T follicular helper cell (primary cell): Measurements from ENCODE around the gene MIPOL1.

ENCODE experiments used
- DNase-seq: peaks from one replicate; pipeline ENCODE4 v3.0.0-alpha.2; 2020; ENCODE audit warnings: low read depth

The MIPOL1 gene

DNA sequence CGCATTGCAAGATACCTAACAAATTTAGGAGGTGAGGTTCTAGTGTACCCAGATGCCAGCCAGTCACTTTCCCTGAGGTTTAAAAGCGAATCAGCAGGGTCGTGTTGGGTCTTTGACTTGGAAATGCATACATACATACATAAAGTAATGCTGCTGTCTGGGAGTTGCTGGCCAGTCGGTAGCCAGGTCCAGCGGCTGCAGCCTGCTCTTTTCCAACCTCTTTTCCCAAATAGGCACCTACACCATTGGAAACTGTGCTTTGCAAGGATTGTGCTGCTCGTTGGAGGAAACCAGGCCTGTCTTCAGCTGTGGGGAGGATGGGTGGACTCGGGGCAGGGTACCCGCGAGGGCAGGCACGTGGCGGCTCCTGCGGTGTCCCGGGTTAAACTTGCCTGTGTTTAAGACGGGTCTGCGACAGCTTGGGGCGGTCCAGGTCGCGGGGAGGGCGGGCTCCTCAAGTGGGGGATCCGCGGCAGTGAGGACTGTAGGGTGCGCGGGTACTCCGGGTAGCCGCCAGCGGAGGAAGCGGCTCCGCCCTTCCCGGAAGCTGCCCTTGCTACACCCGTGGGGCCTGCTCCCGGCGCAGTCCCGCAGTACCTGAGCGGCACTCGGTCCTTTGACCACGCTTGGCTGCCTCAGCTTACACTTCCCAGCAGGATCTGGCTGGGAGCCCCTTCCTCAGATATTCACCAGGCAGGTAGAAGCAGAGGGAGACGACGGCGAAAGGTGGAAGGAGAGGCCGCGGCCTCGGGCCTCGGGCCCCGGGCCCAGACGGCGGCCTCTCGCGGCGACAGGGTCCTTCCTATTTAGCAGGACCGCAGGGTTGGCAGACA lies 400.4 kb downstream of the MIPOL1 start:
- DNase-seq, result no peak

DNA sequence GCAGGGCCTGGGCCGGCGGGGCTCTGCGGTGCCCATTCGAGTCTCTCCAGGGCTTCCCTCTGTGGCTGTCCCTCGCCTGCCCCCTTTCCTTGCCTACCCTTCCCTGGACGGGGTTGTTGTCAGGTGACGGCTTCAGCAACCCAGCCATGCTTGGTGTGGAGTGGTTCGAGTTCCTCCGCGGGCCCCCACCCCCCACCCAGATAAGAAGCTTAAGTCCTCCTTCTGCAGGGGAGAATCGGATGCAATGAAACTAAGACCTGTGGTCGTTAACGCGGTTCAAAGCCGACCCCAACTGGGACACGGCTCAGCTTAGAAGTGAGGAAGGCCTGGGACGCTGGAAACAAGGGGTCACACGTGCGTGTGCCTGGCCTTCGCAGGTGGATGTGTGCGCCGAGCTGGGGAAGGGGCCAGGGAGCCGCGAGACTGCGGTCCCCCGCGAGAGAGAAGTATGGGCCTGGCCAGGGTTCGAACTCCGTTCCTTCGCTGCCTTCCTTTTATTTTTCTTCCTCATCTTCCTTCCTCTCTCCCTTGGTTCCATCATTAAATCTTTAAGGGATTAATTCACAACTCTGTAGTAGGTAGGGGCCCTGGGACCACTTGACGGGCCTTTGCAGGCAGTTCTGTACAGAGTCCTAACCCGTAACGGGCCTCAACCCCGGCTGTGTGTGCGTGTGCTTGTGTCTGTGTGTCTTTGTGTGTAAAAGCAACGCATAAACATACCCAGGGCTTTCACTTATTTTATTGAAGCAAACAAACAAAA lies 401.2 kb downstream of the MIPOL1 start:
- no peak for DNase-seq

DNA sequence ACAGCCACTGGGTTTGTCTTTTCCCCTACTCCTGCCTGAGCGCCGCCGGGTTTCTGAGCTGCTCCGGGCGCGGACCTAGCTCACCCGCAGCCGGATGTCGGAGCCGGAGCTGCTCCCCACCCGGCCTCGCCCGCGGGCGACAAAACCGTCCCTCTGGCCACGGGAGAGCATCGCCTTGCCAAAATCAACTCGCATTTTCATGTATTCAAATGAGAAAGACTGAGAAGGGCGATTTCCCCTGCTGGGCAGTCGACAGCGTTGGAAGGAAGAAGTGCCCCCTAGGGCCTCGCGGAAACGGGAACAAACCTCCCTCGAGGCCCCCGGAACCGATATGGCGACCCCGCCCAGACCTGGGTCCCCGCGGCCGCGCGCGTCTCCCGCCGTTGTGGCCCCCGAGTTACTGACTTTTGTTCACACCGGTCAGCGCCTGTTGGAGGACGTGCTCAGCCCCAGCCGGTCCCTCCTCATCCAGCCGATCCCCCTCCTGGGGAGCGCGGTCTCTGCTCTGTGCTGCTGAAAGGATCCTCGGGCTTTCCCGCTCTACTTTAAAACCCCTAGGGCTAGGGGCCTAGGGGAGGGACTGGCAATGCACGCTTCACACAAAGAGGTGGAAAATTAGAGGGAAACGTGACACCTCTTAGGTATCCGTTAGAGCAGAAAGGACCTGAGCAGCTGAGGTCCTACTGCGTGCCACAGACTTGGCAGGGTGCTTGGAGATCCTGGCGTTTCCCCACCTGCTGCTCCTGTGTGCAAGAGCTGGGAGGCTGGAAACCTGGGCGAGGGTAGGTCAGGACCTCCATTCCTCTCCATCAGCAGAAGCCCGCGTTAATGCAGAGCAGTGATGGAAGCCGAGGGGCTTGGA lies 402.0 kb downstream of the MIPOL1 start:
- no peak for DNase-seq

DNA sequence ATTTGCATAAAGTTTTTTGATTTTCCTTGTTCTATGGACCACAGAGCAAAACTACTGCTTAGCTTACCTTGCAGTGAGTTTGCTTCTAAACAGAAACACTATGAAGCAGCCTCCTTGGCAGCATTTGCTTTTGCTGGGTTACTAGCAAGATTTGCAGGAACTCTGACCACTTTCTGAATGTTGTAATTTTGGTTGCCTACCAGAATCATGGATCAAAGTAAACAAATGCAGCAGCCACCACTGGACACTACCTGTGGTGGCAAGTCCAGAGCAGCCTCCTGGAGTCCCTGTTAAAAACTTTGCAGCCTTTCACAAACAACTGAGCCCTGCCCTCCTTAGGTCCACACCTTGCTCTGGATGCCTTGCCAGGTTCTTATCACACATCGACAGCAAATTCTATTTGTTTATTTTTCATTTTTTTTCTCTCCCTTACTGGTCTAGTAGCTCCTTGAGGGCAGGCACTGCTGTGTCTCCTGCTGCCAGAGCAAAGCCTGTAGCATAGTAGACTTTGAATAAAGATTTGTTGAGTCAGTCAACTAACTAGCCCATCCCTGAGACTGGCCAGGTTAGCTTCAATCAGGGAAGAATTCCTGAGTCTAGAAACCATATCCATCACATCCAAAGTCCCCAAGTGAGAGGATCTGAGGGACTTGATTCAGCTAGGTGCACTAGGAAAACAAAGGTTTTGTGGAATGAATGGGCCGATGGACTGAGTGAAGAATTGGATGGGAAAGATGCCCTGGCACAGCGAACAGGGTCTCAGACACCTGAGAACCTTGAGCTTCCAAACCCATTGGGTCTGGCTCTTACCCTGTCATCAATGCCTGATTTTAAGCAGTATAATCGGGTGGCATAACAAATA lies 403.4 kb downstream of the MIPOL1 start:
- DNase-seq, result no peak

DNA sequence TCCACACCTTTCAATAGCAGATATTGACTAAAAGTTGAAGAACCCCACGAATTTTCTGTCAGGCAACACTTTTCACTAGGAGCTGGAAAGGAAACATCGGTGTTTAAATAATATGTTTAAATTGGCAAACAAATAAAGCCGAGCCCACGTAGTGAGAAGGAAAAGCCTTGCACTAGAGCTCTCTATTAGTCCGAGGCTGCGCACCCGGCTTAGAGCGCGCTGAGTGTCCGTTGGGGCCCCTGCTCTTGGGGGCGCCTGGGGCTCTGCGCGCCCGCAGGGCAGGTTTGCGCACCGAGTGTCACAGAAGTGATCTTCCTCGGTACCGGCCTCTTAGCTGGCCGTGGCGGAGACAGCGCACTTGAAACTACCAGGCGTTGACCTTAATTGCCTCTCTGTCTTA lies 404.1 kb downstream of the MIPOL1 start:
- DNase-seq, result no peak
